Mammary epithelial cell (primary cell): ENCODE measurements around the gene PTGER2.

Source experiments
- CTCF ChIP-seq, 2 donors: IDR thresholded peaks in 1 of 2; conservative IDR thresholded peaks in 1 of 2; 2 replicates each; pipeline ENCODE4 v1.5.1; 2011 to 2012; ENCODE audit warnings: inconsistent platforms in 2 of 2, low read length in 2 of 2, mild to moderate bottlenecking in 2 of 2, control low read depth in 1 of 2, low read depth in 1 of 2; ENCODE audit not compliant: insufficient read depth in 1 of 2; ENCODE audit errors: extremely low read depth in 1 of 2
- EZH2 ChIP-seq: IDR thresholded peaks from 2 replicates; pipeline ENCODE4 v1.6.1; 2012; ENCODE audit warnings: low read length, inconsistent platforms, borderline replicate concordance

DNA sequence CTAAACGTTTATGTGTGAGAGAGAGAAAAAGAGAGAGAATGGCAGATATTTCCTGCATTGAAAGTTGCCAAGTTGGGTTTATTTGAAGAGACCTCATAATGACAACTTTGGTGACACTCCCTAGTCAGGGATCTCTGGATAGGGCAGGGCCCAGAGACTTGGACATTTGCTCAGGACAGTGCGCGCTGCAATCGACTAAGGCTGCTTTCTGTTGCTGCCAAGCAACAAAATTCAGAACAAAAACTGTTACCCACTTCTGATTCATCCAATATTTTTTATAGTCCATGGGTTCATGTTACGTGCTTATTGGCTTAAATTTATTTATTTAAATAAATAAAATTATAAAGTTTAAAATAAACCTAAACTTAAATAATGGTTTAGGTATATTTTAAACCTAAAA, 34.2 kb downstream of the PTGER2 start:
- TF ChIP-seq CTCF (conservative IDR thresholded peaks at IDR 0.05 in 1 of 2, IDR thresholded peaks at IDR 0.05 in 1 of 2; ENCODE audit: extremely low read depth in 1 of 2, insufficient read depth in 1 of 2, low read depth in 1 of 2, low read length in 2 of 2) (no peak), EZH2 (no peak)
